SHP77 (cell line): ENCODE results near the gene RPS25.
"Not testable (repeated sequence)": the region's sequence is repeated elsewhere in the genome, so short reads cannot be mapped to it uniquely, and the experiment has no call there.

ENCODE experiments used
- DNase-seq, 2 experiments: peaks; one replicate each; lab custom pipeline; 2025; lab: John Stamatoyannopoulos, UW

Gene RPS25

DNA sequence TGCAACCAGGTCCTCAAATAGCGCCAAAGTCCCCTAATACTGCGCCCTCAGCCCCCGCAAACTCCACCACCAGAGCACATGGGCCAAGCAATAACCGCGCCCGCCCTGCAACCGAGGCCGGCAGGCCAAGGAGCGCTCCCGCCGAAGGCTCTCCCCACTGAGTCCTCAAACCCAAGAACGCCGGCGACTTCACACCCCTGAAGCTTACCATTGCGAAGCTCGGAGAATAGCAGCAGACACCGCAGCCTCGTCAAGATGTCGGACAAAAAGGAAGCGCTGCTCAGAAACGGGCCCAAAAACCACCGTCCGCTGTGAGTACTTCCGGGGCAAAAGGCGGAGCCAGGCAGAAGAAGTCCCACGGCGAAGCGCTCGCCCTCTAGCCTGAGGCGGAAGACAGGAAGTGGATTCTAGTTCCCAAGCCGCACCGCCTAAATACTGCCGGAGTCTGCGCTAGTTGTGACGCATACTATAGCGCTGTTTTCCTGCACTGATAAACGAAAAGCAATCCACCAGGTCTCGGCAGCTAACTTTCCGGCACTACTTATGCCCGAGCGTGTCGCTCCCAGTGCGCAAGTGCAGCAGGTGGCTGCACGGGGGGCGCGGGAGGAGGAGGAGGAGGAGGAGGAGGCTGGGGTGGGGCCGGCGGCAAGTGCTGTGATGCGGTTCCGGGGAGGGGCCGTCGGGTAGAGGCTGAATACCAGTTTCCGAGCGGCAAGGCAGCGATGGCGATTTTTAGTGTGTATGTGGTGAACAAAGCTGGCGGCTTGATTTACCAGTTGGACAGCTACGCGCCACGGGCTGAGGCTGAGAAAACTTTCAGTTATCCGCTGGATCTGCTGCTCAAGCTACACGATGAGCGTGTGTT, at the start of gene RPS25, which contains the start of gene TRAPPC4:
TSS of gene RPS25 (minus strand) at position 270 of the 865 bp plus-strand sequence. CDS start at position 211, 59 bp downstream.
TSS of gene TRAPPC4 (plus strand) at position 693 of the 865 bp plus-strand sequence. CDS start at position 723, 30 bp downstream.
- peak; percentile 93 to 95 for DNase-seq

DNA sequence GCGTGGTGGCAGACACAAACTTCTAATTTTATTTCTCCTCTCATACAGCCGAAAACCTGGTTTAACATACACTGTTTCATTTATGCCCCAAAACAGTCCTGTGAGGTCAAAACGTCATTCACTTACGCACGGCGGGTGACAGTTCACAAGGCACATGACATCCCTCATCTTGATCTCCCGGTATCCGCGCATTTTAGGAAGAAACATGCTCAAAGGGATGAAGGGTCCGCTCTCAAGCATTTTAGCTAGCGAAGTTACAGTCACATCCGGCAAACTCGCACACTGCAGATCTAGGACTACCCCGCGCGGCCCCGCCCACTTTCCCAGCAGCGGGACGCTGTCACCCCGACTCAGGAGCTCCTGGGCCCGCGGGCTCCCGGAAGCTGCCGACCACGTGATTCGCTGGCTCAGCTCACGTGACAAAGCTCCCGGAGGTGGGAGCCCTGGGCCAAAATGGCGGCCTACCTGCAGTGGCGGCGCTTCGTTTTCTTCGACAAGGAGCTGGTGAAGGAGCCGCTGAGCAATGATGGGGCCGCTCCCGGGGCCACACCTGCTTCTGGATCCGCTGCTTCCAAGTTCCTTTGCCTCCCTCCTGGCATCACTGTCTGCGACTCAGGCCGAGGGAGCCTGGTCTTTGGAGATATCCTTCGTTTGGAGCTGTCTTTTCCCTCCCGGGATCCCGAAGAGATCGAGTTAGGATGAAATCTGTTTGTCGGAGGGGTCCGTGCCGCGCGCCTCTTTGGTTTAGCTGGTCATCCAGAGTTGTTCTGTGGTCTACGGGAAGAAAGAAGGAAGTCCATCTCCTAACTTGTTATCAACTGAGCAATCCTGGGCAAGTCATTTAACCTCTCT, 49.5 kb upstream of the RPS25 start, which contains the start of gene VPS11:
TSS of gene VPS11 (plus strand) at position 448 of the 852 bp plus-strand sequence. CDS start at position 454, 6 bp downstream.
- DNase-seq, result peak; percentile 95 to 97

DNA sequence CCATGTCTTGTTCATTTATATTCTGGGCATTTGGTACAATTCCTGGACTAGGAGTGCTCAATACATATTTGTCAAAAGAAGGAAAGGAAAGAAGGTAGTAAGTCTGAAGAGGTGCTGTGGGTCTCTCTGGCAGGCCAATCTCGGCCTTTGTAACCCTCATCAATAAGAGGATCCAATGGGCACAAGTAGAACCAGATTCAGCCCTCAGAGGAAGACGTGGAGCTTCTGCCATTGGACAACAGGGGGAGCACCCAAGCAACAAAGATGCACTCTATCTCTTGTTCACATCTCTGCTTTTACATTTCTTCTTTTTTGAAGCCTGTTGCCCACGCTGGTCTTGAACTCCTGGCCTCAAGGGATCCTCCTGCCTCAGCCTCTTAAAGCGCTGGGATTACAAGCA, 47.2 kb upstream of the RPS25 start:
- peak; percentile 13 to 18 for DNase-seq

DNA sequence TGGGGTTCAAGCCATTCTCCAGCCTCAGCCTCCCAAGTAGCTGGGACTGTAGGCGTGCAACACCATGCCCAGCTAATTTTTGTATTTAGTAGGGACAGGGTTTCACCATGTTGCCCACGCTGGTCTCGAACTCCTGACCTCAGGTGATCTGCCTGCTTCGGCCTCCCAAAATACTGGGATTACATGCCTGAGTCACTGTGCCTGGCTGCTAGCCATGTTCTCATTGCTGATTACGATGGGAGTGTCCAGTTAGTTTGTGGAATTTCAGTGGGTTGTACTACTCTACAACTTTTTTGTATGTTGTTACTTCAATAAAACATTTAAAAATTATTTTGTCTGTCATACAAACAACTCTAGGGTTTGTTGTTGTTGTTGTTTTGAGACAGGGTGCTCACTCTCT, 44.6 kb upstream of the RPS25 start:
- DNase-seq, result no peak

DNA sequence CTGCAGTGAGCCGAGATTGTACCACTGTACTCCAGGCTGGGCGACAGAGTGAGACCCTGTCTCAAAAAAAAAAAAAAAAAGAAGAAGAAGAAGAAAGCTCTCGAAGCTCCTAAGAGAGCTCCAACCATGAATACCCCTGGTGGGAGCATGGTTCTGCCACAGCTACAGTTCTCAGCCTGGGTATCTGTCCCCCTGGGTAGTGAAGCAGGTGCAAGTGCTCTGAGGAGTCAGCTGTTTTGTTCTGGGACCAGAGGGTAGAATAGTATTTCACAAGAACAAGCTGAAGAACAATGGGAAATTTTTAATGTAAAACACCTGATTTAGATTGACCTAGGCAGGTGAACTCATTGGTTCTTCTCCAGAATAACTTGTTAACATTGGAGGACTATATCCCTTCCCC, 43.1 kb upstream of the RPS25 start:
- DNase-seq, result no peak

DNA sequence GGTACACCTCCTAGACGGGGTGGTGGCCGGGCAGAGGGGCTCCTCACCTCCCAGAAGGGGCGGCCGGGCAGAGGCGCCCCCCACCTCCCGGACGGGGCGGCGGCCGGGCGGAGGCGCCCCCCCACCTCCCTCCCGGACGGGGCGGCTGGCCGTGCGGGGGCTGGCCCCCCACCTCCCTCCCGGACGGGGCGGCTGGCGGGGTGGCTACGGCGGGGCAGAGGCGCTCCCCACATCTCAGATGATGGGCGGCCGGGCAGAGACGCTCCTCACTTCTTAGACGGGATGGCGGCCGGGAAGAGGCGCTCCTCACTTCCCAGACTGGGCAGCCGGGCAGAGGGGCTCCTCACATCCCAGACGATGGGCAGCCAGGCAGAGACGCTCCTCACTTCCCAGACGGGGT, 41.0 kb upstream of the RPS25 start:
- DNase-seq, result not testable (repeated sequence)

DNA sequence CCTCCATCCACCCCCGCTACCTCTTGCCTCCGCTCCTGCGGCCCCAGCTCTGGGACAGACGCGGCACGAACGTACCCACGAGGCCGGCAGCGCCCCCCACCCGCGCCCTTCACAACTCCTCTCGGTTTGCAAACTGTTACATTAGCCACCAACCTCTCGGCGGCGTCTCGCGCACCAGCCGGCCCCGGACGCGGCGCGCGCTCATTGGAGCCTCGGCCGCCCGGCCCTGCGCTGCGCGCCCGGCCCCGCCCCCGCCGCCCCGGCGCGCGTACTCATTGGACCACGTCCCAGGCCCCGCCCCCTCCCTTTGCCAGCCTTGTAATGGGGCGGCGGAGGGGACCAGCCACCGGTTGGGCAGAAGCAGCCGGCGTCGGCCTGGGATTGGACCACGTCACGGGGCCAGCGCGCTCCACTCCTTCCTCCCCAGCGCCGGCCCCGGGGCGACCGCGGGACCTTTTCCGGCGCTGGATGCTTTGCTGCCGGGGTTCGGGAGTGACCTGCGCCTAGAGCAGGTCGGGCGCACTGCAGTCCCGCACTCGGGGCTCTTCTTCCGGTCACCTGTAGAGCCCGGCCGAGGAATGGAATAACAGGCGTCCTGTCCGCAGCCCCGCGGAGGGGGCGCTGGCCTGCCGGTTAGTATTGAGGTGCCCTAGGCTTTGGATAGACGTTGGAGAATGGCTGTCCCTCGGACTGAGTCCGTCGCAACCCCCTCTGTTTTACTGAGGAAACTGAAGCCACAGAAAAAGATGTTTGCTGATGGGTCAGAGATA, 39.0 kb upstream of the RPS25 start, which contains the start of gene HYOU1:
TSS of gene HYOU1 (minus strand) at position 206 of the 770 bp plus-strand sequence. CDS start 1,045 bp downstream, outside the sequence.
- peak; percentile 94 to 98 for DNase-seq

DNA sequence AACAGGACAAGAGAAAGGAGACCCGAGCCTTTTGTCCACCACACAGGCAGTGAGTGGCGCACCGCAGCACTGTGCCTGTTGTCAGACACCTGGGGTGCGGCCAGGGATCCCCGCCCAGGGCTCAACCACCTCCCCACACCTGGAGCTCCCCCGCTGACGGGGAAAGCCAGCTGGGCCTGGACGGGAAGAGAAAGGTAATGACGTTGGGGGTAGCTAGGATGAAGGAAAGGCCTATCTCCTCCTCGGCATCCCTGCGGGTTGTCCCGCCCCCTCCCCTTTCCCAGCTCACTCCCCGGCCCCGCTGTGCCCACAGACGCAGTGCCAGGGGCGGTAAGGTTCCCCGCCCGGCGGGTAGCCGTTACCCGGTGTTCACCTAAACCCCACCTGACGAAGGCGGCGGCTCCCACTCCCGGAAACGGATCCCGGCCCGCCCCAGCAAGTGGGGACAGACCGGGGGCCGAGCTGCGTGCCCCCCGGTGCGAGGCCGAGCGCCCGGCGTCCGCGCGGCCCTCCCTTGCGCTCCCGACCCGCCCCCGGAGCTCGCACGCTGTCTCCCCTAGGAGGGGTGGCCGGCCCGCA, 38.4 kb upstream of the RPS25 start:
- no peak for DNase-seq

DNA sequence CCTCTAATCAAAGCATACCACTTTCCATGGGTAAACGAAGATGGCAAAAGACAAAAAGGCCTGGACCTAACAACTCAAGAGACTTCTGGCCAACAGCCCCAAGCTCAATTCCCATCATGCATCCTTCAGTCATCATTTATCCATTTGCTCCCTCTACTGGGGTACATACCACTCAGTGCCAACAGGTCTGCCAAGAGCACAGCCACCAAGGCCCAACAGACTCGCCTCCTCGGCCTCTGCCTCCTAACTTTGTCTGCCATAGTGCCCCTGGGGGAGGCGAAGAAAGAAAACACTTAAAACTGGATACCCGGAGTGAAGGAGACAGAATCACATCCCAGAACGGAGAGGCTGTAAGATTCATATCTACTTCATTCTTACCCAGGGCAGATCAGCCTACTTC, 37.8 kb upstream of the RPS25 start:
- DNase-seq, result peak in 1 of 2 experiments; percentile 12

DNA sequence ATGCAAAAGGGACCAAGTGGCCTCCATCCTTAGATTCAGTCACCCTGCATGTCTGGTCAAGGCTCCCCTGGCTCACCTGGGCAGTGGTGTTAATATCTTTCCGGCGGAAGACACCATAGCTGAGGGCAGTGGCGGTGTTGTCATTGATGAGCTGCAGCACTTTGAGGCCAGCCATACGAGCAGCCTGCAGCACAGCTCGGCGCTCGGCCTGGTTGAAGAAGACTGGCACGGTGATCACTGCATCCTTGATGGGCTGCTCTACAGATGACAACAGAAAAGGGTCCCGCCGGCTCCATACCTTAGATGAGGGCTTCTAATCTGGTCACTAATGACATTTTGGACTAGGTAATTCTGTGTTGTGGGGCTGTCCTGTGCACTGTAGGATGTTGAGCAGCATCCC, 36.3 kb upstream of the RPS25 start:
- DNase-seq, result no peak

DNA sequence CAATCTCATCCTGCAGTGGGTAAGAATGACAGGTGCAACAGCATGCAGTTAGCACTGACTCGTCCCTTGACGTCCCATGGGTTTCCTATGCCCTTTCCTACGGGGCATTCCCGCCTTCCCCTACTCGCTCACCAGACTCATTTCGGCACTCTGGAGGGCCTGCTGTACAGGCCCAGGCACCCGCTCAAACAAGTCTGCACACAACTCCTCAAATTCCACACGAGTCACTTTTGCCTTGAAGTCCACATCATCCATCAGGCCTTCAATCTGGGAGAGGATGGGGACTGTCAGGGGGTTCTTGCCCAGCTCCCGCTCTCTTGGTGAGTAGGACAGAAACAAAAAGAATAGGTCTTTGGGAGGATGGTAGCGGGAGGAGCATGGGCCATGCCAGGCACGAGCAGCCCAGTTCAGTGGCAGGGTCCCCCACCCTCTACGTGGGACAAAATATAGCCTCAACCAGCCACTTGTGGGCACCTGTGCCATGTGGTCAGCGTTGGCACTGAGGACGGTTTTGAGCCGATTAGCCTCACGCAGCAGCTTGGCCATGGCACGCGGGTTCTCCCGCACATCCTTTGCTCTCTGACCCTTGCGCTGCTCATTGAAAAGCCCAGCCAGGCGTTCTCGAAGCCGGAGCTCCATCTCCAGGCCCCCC, 34.1 kb upstream of the RPS25 start:
- DNase-seq, result no peak

DNA sequence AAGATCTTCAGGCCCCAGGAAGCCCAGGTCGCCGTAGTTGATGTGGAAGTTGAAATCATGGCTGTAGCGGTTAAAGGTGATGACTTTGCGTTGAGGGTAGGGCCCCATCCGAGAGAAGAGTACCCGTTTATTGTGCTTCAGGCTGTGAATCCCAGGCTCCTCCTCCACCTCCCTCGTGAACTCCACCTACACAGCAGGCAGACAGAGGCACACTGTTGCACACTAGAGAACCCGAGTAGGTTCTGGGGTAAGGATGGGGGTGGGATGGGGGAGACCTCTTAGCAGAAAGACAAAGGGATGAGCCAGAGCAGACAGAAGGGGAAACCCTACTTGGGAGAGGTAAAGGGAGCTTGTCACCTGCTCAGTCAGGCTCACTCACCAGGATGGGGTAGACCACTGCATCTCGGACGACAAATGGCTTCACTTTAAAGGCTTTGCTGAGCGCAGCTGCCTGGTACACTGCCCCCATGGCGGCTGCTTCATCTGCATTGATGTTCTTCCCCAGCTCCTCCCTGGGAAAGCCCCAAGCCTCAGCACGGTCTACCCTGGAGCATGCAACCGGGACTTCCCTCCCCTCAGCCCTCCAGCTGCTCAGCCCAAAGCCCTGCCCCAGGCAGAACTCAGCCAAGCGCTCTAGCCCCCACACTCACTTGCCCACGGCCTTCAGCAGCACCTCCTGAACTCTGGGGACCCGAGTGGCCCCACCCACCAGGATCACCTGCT, 33.5 kb upstream of the RPS25 start:
- DNase-seq, result no peak

DNA sequence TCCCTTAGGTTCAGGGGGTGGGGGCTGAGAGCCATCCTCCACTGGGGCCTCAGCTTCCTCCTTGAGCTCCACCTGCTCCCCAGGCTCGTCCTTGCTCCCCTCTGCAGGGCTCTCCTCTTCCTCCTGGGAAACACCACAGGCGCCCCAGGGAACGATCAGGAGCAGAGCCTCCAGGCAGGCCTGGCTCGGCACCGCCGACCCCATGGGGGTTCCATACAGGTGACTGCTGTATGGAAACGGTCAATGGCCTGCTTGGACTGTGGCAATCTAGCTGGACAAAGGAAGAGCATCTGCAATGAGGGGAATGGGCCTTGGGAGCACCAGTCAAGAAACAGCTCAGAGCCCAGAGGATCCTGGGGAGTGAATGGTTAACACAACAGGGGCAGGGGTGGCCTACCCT, 30.9 kb upstream of the RPS25 start:
- DNase-seq, result no peak

DNA sequence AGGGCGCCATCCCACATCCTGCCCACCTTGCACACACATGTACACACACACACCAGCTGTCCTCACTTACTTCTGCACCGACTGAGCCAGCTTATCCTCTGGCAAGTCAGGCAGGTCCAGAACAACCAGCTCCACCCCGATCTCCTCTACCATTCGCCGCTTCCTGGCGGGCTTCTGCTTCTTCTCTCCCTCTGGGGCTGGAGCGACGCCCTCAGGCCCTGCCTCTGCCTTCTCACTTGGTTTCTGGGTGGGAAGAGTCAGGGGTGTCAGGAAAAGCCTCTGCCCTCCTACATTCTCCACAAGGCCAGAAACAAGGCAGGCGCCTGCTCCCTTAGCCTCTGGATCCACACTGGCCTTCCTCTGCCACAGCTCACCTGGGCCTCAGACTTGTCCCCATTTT, 30.5 kb upstream of the RPS25 start:
- no peak for DNase-seq

DNA sequence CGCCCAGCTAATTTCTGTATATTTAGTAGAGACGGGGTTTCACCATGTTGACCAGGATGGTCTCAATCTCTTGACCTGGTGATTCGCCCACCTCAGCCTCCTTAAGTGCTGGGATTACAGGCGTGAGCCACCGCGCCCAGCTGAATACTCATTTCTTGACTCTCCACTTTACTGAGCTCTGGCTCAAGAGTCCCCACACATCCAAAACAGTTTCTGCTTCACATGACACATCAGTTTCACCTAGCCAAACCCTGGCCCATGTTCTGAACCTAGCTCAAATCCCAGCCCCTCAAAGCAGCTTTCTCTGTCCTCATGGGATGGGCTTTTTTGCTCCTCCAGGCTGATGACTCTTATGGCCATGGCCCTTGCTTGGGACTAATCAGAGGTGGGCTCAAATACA, 29.1 kb upstream of the RPS25 start:
- no peak for DNase-seq

DNA sequence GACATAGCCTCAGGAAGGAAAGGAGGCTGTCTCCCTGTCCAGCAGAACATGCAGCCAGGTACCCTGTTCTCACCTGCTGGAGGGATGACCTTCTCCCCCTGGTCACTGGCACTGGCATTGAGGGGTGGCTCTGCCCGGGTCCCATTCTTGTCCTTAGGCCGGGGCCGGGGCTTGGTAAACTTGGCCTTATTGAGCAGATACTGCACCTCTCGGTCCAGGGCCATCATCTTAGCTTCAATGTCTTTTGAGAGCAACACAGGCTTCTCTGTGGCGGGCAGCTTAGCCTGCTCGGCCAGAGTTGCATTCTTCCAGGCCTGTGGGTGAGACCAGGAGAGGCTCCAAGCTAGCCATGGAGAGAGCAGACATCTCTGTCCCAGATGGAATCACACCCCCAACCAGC, 28.3 kb upstream of the RPS25 start:
- no peak for DNase-seq

DNA sequence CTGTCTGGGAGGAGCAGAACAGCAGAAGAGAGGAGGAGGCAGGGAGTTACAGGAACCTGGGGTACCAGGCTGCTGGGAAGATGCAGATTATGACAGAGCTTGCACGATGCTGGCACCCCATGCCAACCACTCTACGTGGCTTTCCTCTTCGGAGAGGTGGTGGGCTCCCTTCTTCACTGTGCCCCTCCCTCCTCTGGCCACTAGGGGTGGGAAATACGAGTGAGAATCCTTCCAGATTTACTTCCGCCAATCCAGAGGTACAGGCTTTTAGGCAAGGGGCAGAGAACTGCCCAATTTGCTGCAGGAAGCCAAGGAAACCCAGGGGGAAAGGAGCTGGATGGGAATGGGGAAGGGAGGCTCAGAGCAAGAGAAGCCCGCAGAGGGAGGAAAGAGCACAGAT, 26.6 kb upstream of the RPS25 start:
- no peak for DNase-seq

DNA sequence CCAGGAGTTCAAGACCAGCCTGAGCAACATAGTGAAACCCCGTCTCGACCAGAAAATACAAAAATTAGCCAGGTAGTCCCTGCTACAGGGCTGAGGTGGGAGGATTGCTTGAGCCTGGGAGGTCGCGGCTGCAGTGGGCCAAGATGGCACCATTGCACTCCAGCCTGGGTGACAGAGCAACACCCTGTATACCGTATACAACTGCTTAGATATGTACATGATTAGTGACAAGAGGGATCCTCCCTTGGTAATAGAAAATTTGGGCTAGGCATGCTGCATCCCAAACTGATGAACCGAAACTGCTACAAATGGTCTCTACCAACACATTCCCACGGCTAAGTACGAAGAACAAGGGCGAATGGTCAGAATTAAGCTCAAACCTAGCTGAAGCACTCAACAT, 24.8 kb upstream of the RPS25 start:
- DNase-seq, result no peak

DNA sequence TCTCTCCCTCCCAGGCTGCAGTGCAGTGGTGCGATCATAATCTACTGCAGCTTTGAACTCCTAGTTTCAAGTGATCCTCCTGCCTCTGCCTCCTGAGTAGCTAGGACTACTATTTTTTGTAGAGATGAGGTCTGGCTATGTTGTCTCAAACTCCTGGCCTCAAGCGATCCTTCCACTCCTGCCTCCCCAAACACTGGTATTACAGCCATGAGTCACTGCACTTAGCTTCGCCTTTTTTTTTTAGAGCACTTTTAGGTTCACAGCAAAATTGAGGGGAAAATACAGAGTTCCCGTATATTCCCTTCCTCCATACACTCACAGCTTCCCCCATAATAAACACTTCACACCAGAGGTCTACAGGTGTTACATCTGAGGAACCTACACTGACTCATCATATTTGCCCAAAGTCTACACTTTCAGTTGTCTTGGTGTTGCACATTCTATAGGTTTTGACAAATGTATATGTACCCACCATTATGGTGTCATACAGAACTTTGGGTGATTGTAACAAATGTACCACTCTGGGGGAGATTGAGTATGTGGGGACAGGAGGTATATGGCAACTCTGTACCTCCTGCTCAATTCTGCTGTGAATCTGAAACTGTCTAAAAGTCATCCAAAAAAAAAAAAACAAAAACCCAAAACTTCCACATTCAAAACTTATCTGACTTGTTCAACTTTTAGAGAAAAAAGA, 23.8 kb upstream of the RPS25 start:
- no peak for DNase-seq

DNA sequence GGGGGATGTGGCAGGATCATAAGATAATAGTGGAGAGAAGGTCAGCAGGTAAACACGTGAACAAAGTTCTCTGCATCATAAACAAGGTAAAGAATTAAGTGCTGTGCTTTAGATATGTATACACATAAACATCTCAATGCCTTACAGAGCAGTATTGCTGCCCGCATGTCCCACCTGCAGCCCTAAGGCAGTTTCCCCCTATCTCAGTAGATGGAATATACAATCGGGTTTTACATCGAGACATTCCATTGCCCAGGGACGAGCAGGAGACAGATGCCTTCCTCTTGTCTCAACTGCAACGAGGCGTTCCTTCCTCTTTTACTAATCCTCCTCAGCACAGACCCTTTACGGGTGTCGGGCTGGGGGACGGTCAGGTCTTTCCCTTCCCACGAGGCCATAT, 21.3 kb upstream of the RPS25 start:
- DNase-seq, result not testable (repeated sequence)
